Dedifferentiated amniotic fluid mesenchymal stem cell (primary cell): ENCODE measurements around the gene LY6G6D.
"Not testable (repeated sequence)": the region's sequence is repeated elsewhere in the genome, so short reads cannot be mapped to it uniquely, and the experiment has no call there.

Experiments used
- DNase-seq: peaks from one replicate; pipeline ENCODE4 v3.0.0-alpha.2; 2016; ENCODE audit errors: extremely low spot score

Gene LY6G6D

GRCh38 chr6:31692353-31692752, 22.8 kb upstream of the LY6G6D start:
- DNase-seq = no peak

- DNase-seq = no peak
Observed at GRCh38 chr6:31692886-31693285, 22.3 kb upstream of the LY6G6D start.

- no peak for DNase-seq
Observed at GRCh38 chr6:31693535-31693934, 21.6 kb upstream of the LY6G6D start.

GRCh38 chr6:31697555-31697954, 17.6 kb upstream of the LY6G6D start:
- no peak for DNase-seq

- no peak for DNase-seq
Observed at GRCh38 chr6:31700740-31701401, 14.3 kb upstream of the LY6G6D start.

- DNase-seq = no peak
Observed at GRCh38 chr6:31701666-31702404, 13.3 kb upstream of the LY6G6D start.

GRCh38 chr6:31702405-31702818, 12.7 kb upstream of the LY6G6D start:
- DNase-seq = no peak

GRCh38 chr6:31702819-31703716, 12.1 kb upstream of the LY6G6D start, which contains the start of gene ABHD16A:
Gene ABHD16A (minus strand): TSS chr6:31703324. CDS start chr6:31703281, 43 bp downstream.
- peak; percentile 97 for DNase-seq

GRCh38 chr6:31705931-31706330, 9.2 kb upstream of the LY6G6D start:
- no peak for DNase-seq

- no peak for DNase-seq
Observed at GRCh38 chr6:31706599-31706998, 8.5 kb upstream of the LY6G6D start, which contains the start of gene LY6G6F. Gene LY6G6F (plus strand): TSS chr6:31706866. CDS start chr6:31706907, 41 bp downstream.

- DNase-seq = no peak
Observed at GRCh38 chr6:31707701-31708100, 7.4 kb upstream of the LY6G6D start.

- no peak for DNase-seq
Observed at GRCh38 chr6:31708224-31708623, 6.9 kb upstream of the LY6G6D start.

GRCh38 chr6:31709157-31709556, 6.0 kb upstream of the LY6G6D start:
- not testable (repeated sequence) for DNase-seq

GRCh38 chr6:31710523-31711219, 4.5 kb upstream of the LY6G6D start:
- DNase-seq = no peak

GRCh38 chr6:31711233-31711632, 3.9 kb upstream of the LY6G6D start:
- no peak for DNase-seq

- DNase-seq = no peak
Observed at GRCh38 chr6:31712296-31712695, 2.9 kb upstream of the LY6G6D start.

GRCh38 chr6:31713465-31713864, 1.7 kb upstream of the LY6G6D start:
- no peak for DNase-seq

- no peak for DNase-seq
Observed at GRCh38 chr6:31713991-31714684, 1.0 kb upstream of the LY6G6D start.

GRCh38 chr6:31717499-31718222, 2.5 kb downstream of the LY6G6D start:
- DNase-seq = no peak

GRCh38 chr6:31718265-31718664, 3.1 kb downstream of the LY6G6D start:
- no peak for DNase-seq
